NCI-H69 (cell line): ENCODE results near the gene LY6G5B.
"Not testable (repeated sequence)": the region's sequence is repeated elsewhere in the genome, so short reads cannot be mapped to it uniquely, and the experiment has no call there.

Experiments used
- DNase-seq: peaks from one replicate; lab custom pipeline; 2025; lab: John Stamatoyannopoulos, UW

The LY6G5B gene

DNA sequence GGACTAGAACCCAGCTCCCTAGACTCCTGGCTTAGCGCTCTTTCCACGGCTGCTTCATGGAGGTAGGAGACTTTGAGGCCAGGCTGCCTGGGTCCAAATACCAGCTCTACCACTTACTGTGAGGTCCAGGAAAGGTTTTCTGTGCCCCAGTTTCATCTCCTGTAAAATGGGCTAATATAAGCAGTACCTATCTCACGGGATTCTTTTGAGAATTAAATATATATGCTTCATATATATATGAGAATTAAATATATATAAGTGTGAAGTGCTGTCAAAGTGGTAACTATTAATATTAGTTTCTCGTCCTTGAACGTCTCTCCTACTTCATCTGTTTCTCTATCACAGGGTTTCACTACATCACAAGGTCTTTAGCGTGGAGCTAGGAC lies 21.3 kb downstream of the LY6G5B start:
- no peak for DNase-seq

DNA sequence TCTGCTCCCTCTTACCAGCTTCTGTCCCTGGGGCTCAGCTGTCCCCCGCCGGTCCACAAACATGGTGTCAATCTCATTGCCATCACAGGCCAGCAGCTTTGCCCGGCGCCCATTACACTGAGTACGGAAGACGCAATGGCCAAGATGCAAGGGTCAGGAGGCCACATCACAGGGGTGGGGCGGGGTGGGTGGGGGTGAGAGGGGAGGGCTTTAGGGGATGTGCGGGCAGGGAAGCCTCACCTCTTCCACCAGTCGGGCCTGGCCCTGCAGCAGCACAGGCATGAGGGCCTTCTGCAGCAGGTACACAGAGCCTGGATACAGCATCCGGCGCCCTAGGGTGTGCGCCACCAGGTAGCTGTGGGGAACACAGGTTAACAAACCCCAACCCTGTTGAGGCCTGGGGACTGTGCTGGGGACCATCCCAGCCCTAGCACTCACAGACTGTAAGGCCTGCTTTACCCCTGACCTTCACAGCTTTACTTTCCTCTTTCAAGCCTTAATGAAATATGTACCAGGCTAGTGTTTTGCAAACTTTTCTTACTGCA lies 21.9 kb downstream of the LY6G5B start:
- DNase-seq = no peak

DNA sequence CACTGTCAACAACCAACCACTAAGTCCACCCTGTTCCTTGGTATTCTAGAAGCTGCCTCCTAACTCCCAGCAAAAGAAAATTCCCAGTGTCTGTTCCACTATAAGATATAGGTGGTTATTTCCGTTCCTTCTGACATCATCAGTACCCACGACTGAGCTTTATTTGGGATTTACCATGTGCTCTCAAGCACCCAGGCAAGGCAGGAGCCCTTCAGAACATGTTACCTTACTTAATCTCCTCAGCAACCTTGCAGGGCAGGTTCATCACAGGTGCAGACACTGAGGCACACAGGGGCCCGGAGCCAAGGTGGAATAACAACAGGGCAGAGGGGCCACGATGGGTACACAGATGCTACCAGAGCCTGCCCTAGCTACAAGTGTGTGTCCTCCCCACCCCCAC lies 22.6 kb downstream of the LY6G5B start:
- no peak for DNase-seq

GRCh38 chr6:31692886-31693285 lies 23.1 kb downstream of the LY6G5B start:
- no peak for DNase-seq

GRCh38 chr6:31693535-31693934 lies 23.8 kb downstream of the LY6G5B start:
- no peak for DNase-seq

DNA sequence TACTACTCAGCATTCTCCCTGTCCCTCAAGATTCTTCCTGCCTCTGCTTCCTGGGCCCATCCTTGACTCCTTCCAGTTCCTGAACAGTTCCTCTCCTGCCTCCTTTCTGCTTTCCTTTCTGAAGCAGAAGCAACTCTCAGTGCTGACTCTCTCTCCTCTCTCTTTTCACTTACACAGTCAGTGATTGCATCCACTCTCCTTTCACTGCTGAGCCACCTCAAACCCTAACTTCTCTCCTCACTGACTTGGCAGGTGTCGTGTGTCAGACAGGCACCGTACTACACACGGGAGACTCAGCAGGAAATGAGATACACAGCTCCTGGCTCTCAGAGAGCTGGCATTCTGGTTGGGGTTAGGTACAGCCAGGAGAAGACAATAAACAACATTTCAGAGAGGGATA lies 27.8 kb downstream of the LY6G5B start:
- DNase-seq = peak; percentile 69

DNA sequence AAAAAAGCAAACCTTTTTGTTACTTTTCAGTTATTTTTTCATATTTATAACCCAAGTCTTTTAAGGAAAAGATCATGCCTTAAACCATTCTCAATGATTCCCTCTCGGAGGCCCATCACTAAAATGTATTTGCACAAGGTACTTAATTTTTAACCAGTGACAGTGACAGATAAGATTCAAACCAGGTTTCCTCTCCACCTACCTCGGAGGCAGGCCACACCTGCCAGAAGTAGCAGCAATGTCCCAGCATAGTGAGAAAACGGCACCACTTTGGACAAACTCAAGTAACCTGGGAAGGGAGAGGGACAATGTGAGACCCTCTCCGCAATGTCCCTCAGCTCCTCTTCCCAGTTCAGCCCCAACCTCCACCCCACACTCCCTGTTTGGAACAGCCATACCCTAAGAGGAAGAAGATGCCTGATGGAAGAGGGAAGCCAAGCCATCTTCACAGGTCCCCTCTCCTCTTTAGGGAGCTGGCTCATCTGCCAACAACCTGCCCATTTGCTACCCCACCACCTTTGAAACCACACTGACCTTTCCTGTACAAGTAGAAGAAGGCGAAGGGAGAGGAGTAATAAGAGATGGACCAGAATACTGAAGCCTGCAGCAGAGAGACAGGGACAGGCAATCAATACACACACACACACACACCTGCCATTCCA lies 31.1 kb downstream of the LY6G5B start:
- no peak for DNase-seq

GRCh38 chr6:31701666-31702404 lies 32.1 kb downstream of the LY6G5B start:
- DNase-seq = peak; percentile 77

- no peak for DNase-seq
These were observed 32.6 kb downstream of the LY6G5B start for GRCh38 chr6:31702405-31702818.

GRCh38 chr6:31702819-31703716 lies 33.3 kb downstream of the LY6G5B start, which contains the start of gene ABHD16A:
Gene ABHD16A (minus strand): TSS chr6:31703324. CDS start chr6:31703281, 43 bp downstream.
- peak; percentile 99 for DNase-seq

DNA sequence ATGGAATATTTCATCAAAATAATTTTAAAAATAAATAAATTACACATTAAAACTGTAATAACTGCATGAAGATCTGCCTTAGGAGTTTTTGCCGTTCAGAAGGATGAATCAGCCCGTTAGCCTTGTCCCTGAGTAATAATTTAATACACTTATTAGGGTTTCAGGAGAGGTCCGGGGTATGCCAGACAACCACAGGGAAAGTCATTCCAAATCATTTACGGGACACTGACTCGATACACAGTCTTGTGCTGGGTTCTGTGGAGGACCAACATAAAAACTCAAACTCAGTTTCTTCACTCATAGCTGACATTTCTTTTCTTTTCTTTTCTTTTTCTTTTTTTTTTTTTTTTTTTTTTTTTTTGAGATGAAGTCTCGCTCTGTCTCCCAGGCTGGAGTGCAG lies 36.2 kb downstream of the LY6G5B start:
- DNase-seq = no peak

GRCh38 chr6:31706599-31706998 lies 36.8 kb downstream of the LY6G5B start, which contains the start of gene LY6G6F:
Gene LY6G6F (plus strand): TSS chr6:31706866. CDS start chr6:31706907, 41 bp downstream.
- no peak for DNase-seq

DNA sequence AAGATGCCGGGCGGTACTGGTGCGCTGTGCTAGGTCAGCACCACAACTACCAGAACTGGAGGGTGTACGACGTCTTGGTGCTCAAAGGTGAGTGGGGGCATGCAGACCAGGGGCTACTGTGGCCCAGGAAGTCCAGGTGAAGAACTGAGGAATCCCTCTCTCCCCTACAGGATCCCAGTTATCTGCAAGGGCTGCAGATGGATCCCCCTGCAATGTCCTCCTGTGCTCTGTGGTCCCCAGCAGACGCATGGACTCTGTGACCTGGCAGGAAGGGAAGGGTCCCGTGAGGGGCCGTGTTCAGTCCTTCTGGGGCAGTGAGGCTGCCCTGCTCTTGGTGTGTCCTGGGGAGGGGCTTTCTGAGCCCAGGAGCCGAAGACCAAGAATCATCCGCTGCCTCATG lies 37.9 kb downstream of the LY6G5B start:
- no peak for DNase-seq

GRCh38 chr6:31708224-31708623 lies 38.4 kb downstream of the LY6G5B start:
- DNase-seq = no peak

- not testable (repeated sequence) for DNase-seq
These were observed 39.4 kb downstream of the LY6G5B start for GRCh38 chr6:31709157-31709556.

GRCh38 chr6:31710523-31711219 lies 40.9 kb downstream of the LY6G5B start:
- DNase-seq = peak; percentile 69

DNA sequence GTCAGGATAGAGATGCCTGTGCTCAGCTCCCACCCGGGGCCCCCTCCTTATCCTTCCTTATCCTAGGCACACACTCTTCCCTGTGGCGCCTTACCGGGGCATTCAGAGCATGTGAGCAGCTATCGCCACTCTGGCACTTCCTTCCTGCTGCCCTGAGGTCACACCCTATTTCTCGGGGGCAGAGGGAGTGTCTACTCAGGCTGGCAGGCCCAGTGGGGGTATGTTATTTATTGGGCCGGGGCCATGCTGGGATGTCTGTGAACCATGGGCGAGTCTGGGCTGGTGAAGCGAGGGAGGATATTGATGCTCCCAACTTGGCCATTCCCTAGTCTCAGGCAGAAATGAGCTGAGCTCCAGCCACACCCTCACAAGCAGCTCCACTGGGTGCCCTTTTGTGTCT lies 41.5 kb downstream of the LY6G5B start:
- peak; percentile 86 for DNase-seq

DNA sequence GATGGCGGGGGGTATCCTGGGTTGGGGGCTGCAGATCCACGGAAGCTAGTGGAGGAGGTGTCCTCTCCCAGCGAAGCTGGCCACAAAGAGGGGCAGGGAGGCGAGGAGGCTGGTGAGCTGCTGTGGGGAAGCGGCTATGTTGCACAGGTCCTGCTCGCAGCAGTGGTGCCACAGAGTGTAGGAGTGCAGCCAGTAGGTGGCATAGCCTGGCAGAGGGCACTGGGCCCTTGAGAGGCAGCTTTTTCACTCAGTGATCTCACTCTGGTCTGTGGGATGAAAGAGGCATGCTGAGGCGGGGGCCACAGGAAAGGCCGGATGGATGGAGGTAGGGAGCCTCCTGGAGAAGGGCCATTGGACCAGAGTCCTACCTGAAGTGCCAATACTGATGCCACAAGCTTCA lies 42.5 kb downstream of the LY6G5B start:
- peak; percentile 51 for DNase-seq

DNA sequence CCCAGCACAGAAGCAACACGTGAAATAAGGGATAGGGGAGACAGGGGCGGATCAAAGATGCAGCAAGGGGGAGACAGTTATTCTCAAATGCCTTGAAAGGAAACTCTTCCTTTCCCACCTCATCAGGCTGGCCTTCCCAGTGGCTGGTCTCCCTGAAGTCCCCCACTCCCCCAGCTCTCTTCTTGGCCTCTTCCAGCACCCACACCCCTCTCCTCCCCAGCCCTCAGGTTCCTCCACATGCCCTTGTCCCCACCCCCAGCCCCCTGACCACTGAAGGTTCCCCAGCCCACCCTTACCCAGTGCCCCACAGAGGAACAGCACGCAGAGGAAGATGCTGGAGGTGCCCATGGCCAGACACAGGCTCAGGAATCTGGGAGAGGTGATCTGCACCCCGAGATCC lies 43.7 kb downstream of the LY6G5B start:
- DNase-seq = peak; percentile 41

DNA sequence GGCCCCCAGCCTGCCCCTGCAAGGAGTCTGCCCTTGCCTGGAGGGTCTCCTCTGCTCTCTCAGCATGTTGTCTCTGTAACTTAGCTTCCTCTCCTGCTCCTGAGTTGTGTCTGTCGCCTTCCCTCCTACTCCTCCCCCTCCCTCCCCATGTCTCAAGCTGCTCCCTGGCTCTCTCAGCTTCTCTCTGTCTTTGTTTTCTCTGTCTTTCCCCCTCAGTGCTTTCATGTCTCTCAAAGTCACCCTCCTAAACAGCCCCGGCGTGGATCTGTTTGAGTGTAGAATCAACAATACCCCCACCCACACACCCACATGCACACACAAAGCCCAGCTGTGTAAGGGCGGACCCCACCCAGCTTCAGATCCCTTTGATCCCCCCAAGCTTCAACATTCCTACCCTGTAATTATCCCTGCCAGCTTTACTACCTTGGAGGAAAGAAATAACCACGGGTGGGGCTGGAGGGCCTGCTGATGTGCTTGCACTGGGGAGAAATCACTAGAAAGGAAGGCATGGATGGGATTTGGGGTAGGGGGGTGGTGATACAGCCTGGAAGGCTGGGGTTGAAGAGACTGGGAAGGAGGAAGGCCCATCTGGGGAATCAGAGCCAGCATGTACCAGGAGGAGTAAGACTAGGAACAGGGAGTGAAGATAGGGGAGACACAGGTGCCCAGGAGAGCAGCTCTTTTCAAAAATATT lies 44.4 kb downstream of the LY6G5B start:
- peak; percentile 99 for DNase-seq
